ENCODE data around the gene HMGN2.

The HMGN2 gene

DNA sequence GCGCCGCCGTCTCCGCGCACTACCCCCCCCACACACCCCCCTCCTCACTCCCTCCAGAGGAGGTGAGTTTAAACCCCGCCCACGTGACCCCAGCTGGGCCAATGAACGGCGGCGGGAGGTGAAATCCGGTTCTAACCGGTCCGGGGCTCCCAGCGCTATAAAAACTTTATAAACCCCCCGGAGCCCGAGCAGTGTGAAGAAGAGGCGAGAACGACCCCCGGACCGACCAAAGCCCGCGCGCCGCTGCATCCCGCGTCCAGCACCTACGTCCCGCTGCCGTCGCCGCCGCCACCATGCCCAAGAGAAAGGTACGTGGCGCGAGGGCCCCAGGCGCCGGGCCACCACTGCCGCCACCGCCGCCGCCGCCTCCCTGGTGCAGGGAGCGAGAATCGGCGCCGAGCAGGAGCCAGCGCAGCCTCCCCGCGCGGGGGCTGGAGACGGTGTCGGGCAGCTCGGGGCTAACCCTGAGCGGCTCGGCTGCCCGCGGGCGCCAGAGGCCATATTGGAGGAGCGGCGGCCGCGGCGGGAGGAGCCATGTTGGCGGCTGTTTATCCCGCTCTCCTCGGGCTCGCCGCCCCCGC lies at the start of gene HMGN2:
HMGN2 (plus strand) TSS at position 121 of the 581 bp plus-strand sequence; CDS start at position 294, 173 bp downstream.
- DNase-seq, result peak; percentile 65

DNA sequence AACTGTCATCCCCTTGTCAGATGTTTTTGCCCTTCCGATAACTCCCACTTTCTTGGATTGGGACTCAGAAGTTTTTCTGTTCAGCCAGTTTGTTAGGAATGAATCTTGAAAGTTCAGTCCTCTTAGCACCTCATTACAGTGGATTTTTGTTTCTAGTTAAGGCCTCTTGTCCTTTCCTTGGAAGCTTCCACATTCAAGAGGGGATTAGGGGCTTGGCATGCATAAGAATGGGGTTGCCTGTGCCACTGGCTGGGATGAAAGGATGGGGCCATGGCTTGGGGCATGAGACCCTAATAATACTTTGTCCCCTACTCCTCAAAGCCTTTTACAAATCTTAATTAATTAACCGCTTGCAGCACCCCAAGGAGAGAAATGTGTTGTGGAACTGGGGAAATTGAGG lies 42.5 kb upstream of the HMGN2 start:
- no peak for DNase-seq

DNA sequence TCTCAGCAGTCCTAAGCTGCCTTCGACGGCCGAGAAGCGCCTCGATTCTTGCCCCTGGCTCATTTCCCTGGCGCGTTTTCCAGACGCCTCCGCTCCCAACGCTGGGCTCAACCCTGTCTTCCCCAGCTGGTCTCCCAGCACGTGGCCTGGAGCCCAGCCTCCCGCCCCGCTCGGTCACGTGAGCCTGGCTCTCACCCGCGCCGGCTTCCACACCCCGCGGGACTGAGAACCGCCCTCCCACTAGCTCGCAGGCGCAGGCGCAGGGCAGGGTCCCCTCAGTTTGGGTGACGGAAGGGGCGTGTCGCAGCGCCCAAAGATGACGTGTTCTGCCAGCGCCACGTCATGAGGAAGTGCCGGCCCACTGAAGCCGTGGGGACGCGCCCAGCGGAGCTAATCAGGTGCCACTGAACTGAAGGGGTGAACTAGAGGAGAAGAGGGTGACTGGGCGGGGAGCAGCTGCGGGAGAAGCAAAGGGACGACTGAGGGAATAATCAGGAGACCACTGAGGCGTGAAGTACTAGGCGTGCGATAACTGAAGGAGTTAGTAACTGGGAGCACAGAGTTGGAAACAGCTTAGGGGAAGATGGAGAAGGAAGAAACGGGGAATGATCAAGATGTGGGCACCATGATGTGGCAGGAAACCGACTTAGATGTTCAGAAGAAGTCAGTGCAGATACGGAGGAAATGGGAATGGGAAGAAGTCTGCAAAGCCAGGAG lies 40.1 kb upstream of the HMGN2 start, which contains the start of gene DHDDS:
DHDDS (plus strand) TSS at position 343 of the 717 bp plus-strand sequence. CDS start 625 bp downstream, outside the sequence.
- peak; percentile 80 for DNase-seq

DNA sequence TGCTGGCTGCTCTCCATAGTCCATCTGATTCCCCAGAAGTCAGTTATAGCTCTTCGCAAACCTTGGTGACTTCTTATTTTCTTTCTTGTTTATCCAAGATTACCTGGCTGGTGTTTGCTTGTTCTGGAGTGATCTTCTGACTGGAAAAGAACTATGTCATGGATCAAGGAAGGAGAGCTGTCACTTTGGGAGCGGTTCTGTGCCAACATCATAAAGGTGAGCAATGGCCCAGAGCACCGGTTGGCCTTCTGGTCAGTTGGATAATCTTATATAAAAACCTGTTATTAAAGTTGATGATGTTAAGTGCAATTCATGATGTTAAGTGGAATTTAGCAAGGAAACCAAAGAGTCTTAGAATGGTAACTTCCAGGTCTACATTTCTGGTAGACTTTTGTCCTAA lies 39.4 kb upstream of the HMGN2 start:
- DNase-seq, result no peak

DNA sequence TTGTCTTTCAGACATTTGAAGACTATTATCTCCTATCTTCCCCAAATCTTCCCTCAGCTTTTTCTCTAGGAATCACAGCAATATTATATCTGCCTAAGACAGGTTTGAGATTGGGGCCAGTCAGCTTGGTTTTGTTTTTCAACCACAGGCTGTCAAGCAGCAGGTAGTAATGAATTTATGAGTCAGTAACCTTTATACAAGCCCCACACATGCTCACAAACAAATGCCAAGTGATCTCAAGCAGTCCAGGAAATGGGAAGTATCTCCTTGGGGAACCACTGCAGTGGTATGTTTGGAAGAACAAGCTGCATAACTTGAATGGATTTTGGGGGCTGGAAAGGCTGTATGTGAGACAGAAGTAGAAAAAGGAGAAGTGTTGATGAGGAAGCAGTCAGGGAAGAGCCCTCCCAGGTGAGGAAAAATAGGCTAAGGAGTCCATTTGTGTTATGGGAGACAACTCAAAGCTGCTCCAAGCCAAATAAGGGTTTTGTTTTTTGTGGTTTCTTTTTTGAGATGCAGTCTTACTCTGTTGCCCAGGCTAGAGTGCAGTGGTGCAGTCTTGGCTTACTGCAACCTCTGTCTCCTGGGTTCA lies 38.0 kb upstream of the HMGN2 start:
- no peak for DNase-seq

DNA sequence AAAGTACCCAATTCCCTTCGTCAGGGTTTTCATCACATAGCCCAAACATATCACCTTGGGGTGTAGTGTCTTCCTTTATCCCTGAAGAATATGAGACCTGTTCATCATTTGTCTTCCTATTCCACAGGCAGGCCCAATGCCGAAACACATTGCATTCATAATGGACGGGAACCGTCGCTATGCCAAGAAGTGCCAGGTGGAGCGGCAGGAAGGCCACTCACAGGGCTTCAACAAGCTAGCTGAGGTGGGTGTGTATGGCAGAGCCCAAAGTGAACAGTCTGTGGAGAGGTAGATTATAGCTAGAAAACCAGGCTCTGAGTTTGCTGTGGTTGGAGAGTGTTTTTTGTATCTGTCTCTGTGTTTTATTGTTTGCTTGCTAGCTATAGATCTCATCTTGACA lies 34.2 kb upstream of the HMGN2 start:
- no peak for DNase-seq

DNA sequence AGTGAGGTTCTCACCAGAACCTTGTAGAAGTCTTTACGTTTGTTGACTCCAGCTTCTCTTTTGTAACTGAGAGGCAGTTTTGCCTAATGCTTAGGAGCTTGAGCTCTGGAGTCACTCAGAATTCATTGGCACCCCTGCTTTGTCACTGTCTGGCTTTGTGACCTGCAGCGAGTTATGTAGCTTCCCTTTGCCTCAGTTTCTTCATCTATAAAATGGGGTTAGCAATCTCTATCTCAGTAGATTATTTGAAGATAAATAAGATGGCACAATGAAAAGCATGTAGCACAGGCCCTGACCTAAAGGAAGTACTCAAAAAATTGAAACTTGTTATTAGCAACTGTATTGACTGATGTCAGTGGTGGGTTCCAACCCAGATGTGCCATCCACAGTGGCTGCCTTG lies 32.0 kb upstream of the HMGN2 start:
- no peak for DNase-seq

DNA sequence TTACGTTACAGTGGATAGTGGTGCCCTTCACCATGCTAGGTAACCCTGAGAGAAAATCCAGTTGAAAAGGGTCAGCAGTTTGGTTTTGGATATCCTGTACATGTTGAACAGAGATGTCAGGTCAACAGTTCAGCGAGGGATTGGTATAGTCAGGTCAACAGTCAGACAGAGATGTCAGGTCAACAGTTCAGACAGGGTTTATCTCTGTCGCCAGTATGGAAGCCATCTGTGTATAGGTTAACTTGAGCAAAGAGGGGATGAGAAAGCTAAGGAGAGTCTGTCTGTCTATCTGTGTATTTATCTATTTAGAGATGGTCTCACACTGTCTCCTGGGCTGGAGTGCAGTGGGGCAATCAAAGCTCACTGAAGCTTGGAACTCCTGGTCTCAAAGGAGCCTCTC lies 22.4 kb upstream of the HMGN2 start:
- DNase-seq, result no peak

DNA sequence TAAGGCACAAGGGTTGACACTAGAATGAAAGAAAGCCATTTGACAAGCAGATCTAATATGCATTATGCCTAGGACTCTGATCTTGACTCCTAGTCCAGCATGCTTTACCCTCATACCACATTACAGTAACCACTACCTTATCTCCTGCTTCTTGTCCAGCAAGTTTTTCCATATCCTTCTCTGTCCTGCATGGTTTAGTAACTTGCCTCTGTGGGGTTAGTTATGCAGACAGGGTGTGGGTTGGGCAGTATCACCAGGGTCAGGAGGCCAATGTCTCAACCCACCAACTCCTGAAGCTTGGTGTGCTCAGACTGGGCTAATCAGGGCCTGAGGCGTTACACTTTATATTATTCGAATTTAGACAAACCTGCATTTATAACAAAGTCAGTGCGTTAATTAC lies 21.3 kb upstream of the HMGN2 start:
- DNase-seq, result no peak

DNA sequence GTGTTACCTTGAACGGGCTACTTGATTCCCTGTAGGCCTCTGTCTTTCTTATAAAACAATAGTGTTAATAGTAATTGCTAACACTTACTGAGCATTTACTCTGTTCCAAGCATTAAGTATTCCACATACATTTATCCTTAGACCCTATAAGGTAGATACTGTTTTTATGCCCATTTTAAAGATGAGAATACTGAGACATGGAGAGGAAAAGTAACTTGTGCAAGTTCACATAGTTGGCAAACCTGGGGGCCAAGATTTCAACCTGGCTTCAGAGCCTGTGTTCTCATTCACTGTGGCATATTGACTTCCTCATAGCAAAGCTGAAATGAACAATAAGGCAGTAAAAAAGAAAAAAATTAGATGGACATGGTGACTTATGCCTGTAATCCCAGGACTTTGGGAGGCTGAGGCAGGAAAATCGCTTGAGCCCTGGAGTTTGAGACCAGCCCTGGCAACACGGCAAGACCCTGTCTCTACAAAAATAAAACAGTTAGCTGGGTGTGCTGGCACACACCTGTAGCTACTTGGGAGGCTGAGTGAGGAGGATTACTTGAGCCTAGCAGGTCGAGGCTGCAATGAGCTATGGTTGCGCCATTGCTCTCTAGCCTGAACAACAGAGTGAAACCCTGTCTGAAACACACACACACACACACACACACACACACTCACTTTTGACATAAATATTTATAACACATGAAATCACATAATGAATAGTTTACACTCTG lies 19.6 kb upstream of the HMGN2 start:
- no peak for DNase-seq

DNA sequence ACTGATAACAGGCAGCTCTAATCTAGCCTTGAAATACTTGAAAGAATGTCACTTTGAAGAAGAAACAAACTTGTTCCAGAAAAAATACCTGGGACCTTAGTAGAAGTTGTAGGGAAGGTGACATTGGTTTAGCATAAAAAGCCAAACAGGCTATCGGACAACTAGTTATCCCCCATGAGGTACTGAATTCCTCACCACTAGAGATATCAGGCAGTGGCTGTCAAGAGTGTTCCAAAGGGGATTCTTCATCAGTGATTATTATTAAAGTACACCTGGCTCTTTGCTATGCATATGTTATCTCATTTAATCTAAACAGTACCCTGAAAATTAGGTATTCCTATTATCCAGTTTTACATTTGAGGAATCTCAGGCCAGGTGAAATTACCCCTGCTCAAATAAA lies 13.1 kb upstream of the HMGN2 start:
- DNase-seq, result no peak

DNA sequence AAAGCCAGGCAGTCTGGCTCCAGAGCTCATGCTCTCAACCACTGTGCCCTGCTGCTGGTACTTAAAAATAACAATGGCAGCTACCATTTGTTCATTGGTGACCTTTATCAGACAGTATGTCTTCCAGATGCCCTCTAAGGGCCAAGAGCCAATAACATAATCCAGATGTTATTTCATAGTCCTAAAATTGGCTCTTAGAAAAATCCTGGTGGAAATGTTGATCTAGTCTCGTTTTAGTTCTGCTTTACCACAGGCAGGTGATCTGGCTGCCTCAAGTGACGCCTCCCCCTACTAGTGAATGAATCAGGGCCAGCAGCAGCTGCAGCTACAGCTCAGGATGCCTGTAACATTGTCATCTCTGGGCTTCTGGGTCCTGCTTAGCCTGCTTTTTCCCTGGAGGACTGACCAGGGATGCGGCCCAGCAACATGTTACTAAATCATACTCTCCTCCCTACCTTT lies 12.6 kb upstream of the HMGN2 start:
- DNase-seq, result no peak

DNA sequence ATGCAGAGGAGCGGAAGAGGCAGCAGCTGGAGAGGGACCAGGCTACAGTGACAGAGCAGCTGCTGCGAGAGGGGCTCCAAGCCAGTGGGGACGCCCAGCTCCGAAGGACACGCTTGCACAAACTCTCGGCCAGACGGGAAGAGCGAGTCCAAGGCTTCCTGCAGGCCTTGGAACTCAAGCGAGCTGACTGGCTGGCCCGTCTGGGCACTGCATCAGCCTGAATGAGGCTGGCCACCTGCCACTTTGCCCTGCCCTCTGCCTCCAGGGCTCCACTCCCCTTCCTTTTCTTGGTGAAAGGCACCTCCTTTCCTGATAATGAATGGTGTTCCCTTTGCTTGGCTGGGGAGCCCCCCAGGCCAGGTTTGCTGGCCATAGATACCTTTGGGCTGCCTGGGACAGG lies 3.3 kb upstream of the HMGN2 start:
- DNase-seq, result no peak

DNA sequence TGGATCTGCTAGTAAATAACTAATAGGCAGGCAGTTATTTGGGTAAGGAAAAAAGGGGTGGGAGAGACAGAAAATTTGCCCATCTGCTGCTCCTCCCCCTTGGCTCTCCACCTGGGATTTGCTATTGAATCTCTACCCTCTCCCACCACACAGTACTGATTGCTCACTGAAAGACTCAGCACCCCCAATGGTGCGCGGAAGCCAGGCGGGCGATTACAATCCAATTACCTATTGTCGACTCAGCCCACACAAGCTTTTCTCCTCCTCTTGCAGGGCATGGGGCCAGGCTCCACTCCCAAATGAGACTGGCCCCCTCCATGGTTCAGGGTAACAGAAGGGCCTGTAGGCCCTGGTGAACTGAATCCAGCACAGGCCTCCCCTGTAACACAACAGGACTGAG lies 2.7 kb upstream of the HMGN2 start:
- no peak for DNase-seq

DNA sequence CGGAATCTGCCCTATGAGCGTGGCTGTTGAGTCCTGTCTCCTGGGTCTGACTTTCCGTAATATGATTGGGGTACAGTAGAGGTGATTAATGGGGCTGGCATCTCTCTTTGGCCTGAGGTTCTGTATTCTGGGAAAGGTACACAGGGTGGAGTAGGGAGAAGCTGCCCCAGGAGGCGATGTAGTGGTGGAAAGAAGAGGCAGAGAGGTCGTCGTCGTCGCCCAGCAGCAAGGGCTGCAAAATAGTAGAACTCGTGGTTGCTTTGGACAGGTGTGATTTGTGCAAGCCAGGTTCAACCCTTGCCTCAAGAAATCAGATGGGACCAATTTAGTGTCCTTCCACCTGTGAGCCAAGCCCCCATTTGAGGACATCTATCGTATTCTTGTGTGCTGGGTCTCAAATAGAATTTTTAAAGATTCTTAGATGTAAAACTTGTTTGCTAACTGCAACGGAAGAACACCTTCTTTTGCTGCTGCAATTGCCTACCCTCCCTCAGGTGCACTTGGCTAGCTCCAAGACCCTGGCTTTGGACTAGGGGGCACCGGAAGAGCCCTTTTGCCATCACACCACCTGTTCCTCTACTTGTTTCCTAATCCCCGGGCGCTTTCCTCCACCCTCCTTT lies 1.3 kb upstream of the HMGN2 start:
- no peak for DNase-seq

DNA sequence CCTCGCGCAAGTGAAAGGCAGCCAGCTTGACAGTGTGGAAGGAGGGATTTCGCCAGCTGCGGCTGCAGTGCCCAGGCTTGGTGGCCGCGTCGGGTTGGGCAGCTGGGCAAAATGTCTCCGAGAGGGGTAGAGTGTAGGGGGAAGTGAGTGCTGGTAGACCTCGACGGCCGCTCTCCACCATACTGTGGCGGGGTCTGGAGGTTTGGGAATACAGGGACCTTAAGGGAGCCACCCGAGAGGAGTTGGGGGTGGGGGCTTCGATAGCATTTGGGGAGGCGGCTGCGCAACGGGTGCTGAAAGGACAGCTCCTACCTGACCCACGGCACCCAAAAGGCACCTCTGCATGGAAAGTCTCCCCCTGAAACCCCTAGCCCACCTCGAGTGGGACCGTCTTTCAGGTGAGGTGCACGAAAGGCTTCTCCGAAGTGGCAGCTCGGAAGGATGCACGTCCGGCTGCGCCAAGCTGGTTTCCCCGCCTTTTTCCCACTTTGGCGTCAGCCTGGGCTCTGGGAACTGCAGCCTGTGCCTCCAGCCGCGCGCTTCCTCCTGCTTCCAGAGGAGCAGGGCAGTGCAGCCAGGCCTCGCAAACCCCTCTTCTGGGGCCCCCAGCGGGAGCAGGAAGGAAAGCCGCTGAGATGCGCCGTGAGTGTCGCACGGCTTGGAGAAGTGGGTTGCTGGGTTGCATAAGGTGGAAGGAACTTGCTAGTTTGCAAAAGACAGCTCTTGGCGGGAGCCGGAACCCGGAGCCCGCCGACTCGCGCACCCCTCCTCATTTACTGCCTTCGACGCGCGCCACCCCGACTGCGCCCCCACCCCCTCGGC lies 531 bp upstream of the HMGN2 start:
- DNase-seq, result no peak

DNA sequence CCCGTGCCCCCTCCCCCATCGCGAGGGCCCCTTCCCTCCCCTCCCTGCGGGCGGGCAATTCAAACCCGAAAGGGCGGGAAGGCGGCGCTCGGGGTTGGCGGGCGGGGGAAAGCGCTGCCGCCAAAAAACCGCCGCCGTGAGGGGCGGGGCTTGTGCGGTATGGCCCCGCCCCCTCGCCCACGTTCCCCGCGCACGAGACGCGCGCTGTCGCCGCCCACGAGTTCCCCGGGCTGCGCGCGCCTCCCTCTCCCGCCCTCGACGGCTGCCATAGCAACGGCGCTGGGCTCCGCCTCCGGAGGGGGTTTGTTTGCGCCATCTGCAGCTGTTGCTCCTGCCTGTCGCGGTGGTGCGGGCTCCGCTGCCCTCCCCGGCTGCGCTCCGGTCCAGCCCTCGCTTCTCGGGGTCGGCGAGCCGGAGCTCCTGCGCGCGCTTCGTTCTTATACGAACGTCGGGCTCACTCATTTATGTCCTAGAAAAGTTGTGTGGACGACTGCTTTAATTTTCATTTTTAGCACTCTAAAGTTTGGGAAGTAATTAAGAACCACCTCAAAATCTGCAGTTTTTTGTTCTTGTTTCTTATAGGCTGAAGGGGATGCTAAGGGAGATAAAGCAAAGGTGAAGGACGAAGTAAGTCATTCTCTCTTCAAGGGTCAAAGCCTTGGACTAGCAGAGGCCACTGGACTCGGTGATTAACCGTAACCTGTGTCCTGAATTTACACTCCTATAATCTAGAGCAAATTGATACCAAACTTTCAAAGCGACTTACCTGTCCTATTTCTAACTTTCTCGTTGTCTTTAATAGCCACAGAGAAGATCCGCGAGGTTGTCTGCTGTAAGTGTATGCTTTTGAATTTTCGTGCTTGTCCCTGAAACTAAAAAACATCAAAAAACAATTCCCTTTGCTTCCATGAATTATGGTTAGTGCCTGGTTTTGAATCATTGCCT lies 933 bp downstream of the HMGN2 start:
- DNase-seq, result no peak

DNA sequence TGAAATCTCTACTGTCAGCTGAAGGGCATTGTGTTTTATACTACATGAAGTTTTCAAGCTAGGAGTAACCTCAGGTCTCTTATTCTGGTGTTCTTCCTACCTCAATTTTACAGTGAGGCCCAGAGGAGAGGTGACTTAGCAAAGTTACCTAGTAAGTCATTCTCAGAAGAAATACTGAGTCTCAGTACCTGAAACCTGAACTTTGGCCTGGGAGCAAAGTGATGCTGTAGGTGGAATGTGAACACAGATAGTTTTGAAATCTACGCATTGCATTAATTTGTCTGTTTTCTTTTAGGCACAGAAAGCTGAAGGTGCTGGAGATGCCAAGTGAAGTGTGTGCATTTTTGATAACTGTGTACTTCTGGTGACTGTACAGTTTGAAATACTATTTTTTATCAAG lies 2.6 kb downstream of the HMGN2 start:
- no peak for DNase-seq

DNA sequence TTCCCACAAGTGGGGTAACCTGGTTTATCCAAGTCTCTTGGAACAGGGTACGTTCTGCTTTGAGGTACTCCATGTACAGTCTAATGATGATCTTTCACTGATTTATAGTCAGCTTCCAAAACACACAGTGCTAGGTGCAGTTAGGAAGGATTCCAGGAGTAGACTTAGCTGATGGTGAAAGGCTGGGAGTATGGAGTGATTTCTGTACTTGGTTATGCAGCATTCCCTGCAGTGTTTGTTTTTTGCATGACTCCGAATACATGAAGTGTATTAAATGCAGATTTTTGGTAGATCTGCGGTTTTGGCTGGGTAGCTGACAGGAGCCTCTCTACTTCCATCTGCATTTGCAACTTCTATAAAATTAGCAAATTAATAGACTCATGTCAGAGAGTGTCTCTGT lies 3.7 kb downstream of the HMGN2 start:
- no peak for DNase-seq

DNA sequence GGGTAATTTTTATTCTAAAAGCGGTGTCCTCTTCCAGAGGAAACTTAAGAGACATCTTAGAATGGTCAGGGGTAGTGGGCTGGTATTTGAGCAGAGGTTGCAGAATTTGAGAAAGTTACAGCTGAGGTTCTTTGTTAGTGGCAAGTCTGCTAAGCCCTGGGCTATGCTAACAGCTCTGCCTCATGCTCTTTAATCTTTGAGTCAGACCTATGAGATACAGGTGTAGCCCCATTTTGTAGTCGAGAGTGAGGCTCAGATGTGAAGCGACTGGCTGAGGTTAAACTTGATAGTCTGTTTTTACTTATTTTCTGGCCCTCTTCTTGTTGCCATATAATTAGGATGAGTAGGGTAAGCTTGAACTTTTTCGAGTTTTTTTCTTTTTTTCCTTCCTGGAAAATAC lies 4.7 kb downstream of the HMGN2 start:
- DNase-seq, result no peak
